ENCODE data around the gene KDM4B.

DNA sequence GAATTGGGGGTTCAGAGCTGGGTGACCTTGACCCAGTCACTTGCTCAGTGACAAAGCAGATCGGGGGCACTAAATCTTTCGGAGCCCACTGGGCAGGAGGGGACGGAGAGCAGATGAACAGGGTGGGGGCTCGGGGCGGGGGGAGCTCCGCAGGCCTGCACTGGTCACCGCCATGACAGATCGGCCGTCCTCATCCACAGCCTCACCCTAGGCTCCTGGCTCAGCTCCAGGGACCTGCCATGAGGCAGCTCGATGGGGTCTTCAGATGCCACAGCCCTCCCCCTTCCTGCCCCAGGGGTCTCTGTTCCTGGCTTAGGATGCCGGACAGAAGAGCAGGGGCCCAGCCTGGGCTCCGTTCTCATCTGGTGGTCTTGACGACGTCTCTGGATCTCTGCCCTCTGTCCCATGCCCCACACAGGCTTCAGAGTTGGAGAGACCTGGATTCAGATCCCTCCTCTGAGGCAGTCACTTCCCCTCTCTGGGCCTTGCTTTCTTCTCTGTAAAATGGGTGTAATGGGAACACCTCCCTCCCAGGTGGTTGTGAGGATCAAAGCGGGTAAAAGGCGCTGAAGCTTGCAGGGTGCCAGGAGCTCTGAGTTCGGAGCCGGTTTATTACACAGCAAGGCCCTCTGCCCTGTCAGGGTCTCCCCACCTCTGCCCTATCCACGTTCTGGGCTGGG, 3.0 kb downstream of the KDM4B start:
- TF ChIP-seq, protein P1, sequence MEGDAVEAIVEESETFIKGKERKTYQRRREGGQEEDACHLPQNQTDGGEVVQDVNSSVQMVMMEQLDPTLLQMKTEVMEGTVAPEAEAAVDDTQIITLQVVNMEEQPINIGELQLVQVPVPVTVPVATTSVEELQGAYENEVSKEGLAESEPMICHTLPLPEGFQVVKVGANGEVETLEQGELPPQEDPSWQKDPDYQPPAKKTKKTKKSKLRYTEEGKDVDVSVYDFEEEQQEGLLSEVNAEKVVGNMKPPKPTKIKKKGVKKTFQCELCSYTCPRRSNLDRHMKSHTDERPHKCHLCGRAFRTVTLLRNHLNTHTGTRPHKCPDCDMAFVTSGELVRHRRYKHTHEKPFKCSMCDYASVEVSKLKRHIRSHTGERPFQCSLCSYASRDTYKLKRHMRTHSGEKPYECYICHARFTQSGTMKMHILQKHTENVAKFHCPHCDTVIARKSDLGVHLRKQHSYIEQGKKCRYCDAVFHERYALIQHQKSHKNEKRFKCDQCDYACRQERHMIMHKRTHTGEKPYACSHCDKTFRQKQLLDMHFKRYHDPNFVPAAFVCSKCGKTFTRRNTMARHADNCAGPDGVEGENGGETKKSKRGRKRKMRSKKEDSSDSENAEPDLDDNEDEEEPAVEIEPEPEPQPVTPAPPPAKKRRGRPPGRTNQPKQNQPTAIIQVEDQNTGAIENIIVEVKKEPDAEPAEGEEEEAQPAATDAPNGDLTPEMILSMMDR (IDR thresholded peaks at IDR 0.05; ENCODE audit: borderline replicate concordance, extremely low read depth, low read length, poor library complexity, severe bottlenecking) = no peak
- no peak for TF ChIP-seq EZH2 (IDR thresholded peaks at IDR 0.05; ENCODE audit: borderline replicate concordance, low read depth, low read length, severe bottlenecking)

All from DND-41 (cell line).